Smooth muscle cell (in vitro differentiated cells): ENCODE measurements around the gene CD300C. TPM values are rescaled to one million over a fixed set of nuclear protein-coding genes. Genes with fewer than 3 reads are reported as not detected.
A peak's percentile ranks its signal among the peaks of the same experiment; 100 is the strongest.
"Not testable (repeated sequence)": the region's sequence is repeated elsewhere in the genome, so short reads cannot be mapped to it uniquely, and the experiment has no call there.

Experiments used
- DNase-seq: peaks from one replicate; lab custom pipeline; 2025; ENCODE audit not compliant: unreplicated experiment; lab: John Stamatoyannopoulos, UW
- H2AFZ ChIP-seq: fragments of 200-600 bp; sonication (generic); 2 replicates; pipeline ENCODE4 v1.6.0; 2016; ENCODE audit warnings: antibody characterized with exemption, low read depth, mild to moderate bottlenecking
- H3F3A ChIP-seq: fragments of 200-600 bp; sonication (generic); 2 replicates; pipeline ENCODE4 v1.6.0; 2017; ENCODE audit warnings: antibody characterized with exemption, low read depth
- H3K27ac ChIP-seq: fragments of 200-600 bp; sonication (generic); 2 replicates; pipeline ENCODE4 v1.5.1; 2016; ENCODE audit warnings: low read depth, mild to moderate bottlenecking
- H3K27me3 ChIP-seq: fragments of 200-600 bp; sonication (generic); 2 replicates; pipeline ENCODE4 v1.6.1; 2016; ENCODE audit warnings: low read depth, mild to moderate bottlenecking
- H3K36me3 ChIP-seq: fragments of 200-600 bp; sonication (generic); 2 replicates; pipeline ENCODE4 v1.5.1; 2016; ENCODE audit warnings: low read depth
- H3K4me1 ChIP-seq: fragments of 200-600 bp; sonication (generic); 2 replicates; pipeline ENCODE4 v1.5.1; 2016; ENCODE audit warnings: low read depth
- H3K4me2 ChIP-seq: fragments of 200-600 bp; sonication (generic); 2 replicates; pipeline ENCODE4 v1.6.0; 2016; ENCODE audit warnings: mild to moderate bottlenecking
- H3K4me3 ChIP-seq: fragments of 200-600 bp; sonication (generic); 2 replicates; pipeline ENCODE4 v1.5.1; 2016; ENCODE audit warnings: mild to moderate bottlenecking
- H3K79me2 ChIP-seq: fragments of 200-600 bp; sonication (generic); 2 replicates; pipeline ENCODE4 v1.6.0; 2016; ENCODE audit warnings: low read depth, mild to moderate bottlenecking
- H3K9ac ChIP-seq: fragments of 200-600 bp; sonication (generic); 2 replicates; pipeline ENCODE4 v1.6.0; 2016; ENCODE audit warnings: low read depth
- H3K9me3 ChIP-seq: fragments of 200-600 bp; sonication (generic); replicated peaks from 2 replicates; pipeline ENCODE4 v1.5.1; 2016; ENCODE audit warnings: low read depth
- H4K20me1 ChIP-seq: fragments of 200-600 bp; sonication (generic); 2 replicates; pipeline ENCODE4 v1.6.0; 2016; ENCODE audit warnings: low read depth
- WGBS: methylation state at CpG from one replicate; pipeline ENCODE4 v1.1.7; 2016; ENCODE audit warnings: low lambda C conversion rate; 5-methylcytosine and 5-hydroxymethylcytosine counted together
- polyA plus RNA-seq: library from polyadenylated mRNA; unstranded; fragments of >200 nt; fragmentation: Nextera tagmentation; extraction: Ambion mirVana; gene quantifications from 2 replicates; pipeline ENCODE4 v1.2.1, GENCODE V29; 2016
- total RNA-seq: library from RNA; depleted of rRNA; stranded (reverse); fragments of >200 nt; gene quantifications from 2 replicates; pipeline ENCODE4 v1.2.3, GENCODE V29; 2014
- TF ChIP-seq, protein P1 (sequence below): fragments of 200-600 bp; sonication (generic); IDR thresholded peaks from 2 replicates; pipeline ENCODE4 v1.5.1; 2017; ENCODE audit warnings: borderline replicate concordance, mild to moderate bottlenecking, antibody characterized with exemption; ENCODE audit not compliant: insufficient read depth, poor library complexity, severe bottlenecking

The CD300C gene
- total and polyA plus RNA-seq, 2 experiments from 2014 or later: not detected

DNA sequence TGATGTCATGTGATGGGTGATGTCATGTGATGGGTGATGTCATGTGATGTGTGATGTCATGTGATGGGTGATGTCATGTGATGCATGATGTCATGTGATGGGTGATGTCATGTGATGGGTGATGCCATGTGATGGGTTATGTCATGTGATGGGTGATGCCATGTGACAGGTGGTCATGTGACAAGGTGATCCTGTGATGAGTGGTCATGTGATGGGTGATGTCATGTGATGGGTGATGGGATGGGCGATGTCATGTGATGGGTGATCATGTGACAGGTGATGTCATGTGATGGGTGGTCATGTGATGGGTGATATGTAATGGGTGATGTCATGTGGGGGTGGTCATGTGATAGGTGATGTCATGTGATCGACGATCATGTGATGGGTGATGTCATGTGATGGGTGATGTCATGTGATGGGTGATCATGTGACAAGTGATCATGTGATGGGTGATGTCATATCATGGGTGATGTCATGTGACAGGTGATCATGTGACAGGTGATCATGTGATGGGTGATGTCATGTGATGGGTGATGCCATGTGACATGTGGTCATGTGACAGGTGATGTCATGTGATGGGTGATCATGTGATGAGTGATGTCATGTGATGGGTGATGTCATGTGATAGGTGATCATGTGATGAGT lies 31.8 kb downstream of the CD300C start:
- Histone ChIP-seq H4K20me1 (no peaks in the 10 kb centered on the region), H3K4me2 (no peak overlapping the region), H3K27me3 (peaks cover 4% of the 10 kb centered on the region), H3K27ac (no peak overlapping the region), H3K9ac (no peak overlapping the region), H3K4me1 (no peaks in the 10 kb centered on the region), H3K4me3 (no peak overlapping the region), H3K79me2 (no peaks in the 10 kb centered on the region), H3K36me3 (no peaks in the 10 kb centered on the region), H3K9me3 (no peaks in the 10 kb centered on the region), H3F3A (no peaks in the 10 kb centered on the region), H2AFZ (no peak overlapping the region)
- WGBS: 100% methylated on average over 3 of the region's 3 CpGs
- no peak for DNase-seq
- TF ChIP-seq, protein P1, sequence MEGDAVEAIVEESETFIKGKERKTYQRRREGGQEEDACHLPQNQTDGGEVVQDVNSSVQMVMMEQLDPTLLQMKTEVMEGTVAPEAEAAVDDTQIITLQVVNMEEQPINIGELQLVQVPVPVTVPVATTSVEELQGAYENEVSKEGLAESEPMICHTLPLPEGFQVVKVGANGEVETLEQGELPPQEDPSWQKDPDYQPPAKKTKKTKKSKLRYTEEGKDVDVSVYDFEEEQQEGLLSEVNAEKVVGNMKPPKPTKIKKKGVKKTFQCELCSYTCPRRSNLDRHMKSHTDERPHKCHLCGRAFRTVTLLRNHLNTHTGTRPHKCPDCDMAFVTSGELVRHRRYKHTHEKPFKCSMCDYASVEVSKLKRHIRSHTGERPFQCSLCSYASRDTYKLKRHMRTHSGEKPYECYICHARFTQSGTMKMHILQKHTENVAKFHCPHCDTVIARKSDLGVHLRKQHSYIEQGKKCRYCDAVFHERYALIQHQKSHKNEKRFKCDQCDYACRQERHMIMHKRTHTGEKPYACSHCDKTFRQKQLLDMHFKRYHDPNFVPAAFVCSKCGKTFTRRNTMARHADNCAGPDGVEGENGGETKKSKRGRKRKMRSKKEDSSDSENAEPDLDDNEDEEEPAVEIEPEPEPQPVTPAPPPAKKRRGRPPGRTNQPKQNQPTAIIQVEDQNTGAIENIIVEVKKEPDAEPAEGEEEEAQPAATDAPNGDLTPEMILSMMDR: no peak

DNA sequence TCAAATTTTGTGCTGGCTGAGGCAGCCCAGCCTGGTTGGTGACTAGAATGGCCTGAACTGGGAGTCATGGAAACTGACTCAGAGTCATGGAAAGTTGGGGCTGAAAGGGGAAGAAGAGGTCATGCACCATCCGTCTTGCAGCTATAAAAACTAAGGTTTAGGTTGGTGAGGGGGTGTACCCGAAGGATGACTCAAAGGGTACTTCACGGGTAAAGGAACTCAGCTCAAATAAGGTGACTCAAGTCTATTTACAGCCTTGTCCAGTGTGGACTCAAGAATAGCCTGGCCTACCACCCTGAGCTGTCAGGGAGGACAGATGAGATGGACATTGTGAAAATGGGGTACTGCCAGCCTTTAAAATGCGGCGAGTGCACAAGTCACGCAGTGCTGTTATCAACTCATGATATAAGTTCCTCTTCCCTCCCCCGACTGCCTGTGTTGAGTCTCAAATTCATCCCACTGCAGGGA lies 33.3 kb downstream of the CD300C start:
- no peak overlapping the region for H3K4me3 ChIP-seq
- no peak overlapping the region for H3K4me2 ChIP-seq
- no peaks in the 10 kb centered on the region for H3F3A ChIP-seq
- 66% methylated on average over 7 of the region's 7 CpGs for WGBS
- no peaks in the 10 kb centered on the region for H3K36me3 ChIP-seq
- H3K79me2 ChIP-seq: no peaks in the 10 kb centered on the region
- no peak for DNase-seq
- TF ChIP-seq, protein P1: no peak
- H3K4me1 ChIP-seq: no peaks in the 10 kb centered on the region
- H3K27ac ChIP-seq: peak overlapping the region; percentile 44
- H3K9me3 ChIP-seq: no peaks in the 10 kb centered on the region
- no peaks in the 10 kb centered on the region for H4K20me1 ChIP-seq
- H3K27me3 ChIP-seq: peaks cover 9% of the 10 kb centered on the region
- no peak overlapping the region for H3K9ac ChIP-seq
- H2AFZ ChIP-seq: no peak overlapping the region

DNA sequence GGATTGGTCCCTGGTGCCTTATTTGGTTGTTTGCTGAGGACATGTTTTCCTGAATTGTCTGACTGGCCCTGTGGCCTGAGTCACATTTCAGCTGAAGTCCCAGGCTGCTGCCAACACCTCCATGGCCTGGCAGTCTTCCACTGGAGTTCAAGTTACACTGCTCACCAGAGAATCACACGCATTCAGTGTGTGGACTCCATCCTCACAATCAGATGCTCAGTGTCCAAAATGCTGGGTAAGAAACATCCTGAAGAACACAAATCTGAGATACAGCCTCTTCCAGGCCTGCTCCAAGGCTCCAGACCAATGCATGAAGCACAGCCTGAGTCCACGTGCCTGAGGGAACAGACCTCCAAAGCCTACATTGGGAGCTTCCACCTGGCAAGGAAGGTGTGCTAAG lies 33.9 kb downstream of the CD300C start:
- no peaks in the 10 kb centered on the region for H3K9me3 ChIP-seq
- TF ChIP-seq, protein P1: no peak
- no peaks in the 10 kb centered on the region for H3K79me2 ChIP-seq
- no peak overlapping the region for H3K4me3 ChIP-seq
- no peaks in the 10 kb centered on the region for H3K4me1 ChIP-seq
- no peaks in the 10 kb centered on the region for H3K36me3 ChIP-seq
- H3K27me3 ChIP-seq: peaks cover 9% of the 10 kb centered on the region
- no peak overlapping the region for H2AFZ ChIP-seq
- peak overlapping the region; percentile 44 for H3K27ac ChIP-seq
- H3K4me2 ChIP-seq: no peak overlapping the region
- no peak overlapping the region for H3K9ac ChIP-seq
- no peak for DNase-seq
- H4K20me1 ChIP-seq: no peaks in the 10 kb centered on the region
- no peaks in the 10 kb centered on the region for H3F3A ChIP-seq
- 78% methylated on average over 2 of the region's 2 CpGs for WGBS

DNA sequence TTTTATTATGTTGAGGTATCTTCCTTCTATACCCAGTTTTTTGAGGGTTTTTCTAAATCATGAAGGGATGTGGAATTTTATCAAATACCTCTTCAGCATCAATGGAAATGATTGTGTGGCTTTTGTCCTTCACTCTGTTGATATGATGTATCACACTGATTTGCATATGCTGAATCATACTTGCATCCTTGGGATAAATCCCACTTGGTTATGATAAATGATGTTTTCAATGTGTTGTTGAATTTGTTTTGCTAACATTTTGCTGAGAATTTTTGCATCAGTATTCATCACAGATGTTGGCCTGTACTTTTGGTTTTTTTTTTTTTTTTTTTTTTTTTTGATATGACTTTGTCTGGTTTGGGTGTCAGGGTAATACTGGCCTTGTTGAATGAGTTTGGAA lies 37.8 kb downstream of the CD300C start:
- TF ChIP-seq, protein P1: no peak
- no peaks in the 10 kb centered on the region for H3K36me3 ChIP-seq
- H3K4me3 ChIP-seq: no peak overlapping the region
- no peaks in the 10 kb centered on the region for H3F3A ChIP-seq
- no peaks in the 10 kb centered on the region for H3K79me2 ChIP-seq
- no peak overlapping the region for H2AFZ ChIP-seq
- H3K4me2 ChIP-seq: no peak overlapping the region
- no peak overlapping the region for H3K27ac ChIP-seq
- H3K9ac ChIP-seq: no peak overlapping the region
- H3K4me1 ChIP-seq: no peaks in the 10 kb centered on the region
- H4K20me1 ChIP-seq: no peaks in the 10 kb centered on the region
- H3K27me3 ChIP-seq: peaks cover 26% of the 10 kb centered on the region
- no peak for DNase-seq
- no peaks in the 10 kb centered on the region for H3K9me3 ChIP-seq

DNA sequence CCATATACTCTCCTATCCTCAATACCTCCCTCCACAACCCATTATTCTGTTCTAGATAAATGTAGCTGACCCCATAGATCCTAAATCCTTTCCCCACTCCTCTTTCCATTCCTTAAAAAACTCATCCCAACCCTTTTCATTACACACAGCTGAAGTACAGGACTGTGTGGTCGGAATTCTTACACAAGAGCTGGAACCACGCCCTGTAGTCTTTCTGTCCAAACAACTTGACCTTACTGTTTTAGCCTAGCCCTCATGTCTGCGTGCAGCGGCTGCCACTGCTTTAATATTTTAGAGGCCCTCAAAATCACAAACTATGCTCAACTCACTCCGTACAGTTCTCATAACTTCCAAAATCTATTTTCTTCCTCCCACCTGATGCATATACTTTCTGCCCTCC lies 42.0 kb downstream of the CD300C start:
- H3K79me2 ChIP-seq, H3K4me3 ChIP-seq, H3K4me1 ChIP-seq, H4K20me1 ChIP-seq, H3K27ac ChIP-seq, H2AFZ ChIP-seq, H3F3A ChIP-seq, H3K9ac ChIP-seq, H3K4me2 ChIP-seq, H3K36me3 ChIP-seq, H3K9me3 ChIP-seq, DNase-seq: not testable (repeated sequence)
- WGBS: 93% methylated on average over 5 of the region's 5 CpGs
- H3K27me3 ChIP-seq: peaks cover 26% of the 10 kb centered on the region
